GM21423 (cell line): Measurements from ENCODE around the gene ARL2BP.

Experiments
- ATAC-seq: cut with Tn5 transposase; IDR thresholded peaks from one replicate; pipeline ENCODE4 v1.9.1; 2021; ENCODE audit warnings: mild to moderate bottlenecking, moderate library complexity; ENCODE audit not compliant: unreplicated experiment

The ARL2BP gene

DNA sequence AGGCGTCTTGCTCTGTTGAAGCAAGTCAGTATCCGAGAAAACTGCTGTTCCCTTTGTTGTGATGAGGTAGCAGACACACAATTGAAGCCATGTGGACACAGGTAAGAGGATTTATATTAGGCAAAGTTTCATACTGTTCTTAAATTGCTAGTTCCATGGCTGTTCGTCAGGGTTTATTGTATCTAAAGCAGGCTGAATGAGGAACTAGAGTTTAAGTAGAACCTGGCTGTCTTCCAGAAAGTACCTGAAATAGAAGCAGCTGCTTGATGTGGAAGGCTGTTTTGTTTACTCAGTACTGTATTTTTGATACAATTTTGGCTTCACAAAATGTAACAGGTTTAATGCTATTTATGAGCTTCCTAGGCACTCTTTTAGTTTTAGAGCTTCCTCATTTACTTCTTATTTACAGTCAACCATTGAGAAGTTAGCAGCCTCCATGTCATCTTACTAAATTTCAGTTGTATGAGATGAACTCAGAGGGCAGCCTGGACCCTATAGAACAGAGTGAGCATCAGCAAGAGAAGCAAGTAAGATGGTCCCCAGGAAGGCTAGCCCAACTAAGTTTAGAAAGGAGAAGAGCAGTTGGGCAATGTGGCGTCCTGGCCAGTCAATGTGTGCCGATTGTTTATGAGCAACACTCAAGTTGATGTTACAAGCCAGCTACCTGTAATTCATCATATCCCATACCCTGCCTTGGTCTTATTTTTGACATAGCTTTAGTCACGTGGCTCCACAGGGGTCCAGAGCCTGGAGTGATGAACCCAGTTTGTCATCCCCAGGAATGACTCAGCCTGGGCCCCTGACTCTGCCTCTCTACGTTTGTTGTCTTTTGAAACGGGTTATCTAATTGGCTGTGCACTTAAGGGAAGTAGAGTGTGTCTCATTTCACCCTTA, 9.7 kb upstream of the ARL2BP start:
- ATAC-seq = no peak

DNA sequence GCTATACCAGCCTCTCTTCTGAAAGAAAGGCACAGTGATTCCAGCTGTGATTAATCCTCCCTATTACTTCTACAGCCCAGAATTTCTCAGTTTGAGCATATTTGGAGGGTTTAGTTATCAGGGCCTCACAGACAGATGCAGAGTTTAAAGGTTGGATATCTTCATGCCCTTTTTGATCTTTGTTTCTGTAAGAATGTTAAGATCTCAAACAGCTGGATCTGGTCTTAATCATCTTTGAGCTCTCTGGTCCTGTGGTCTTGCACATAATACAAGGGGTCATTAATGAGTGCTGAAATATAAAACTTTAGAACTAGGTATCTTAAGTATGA, 9.1 kb upstream of the ARL2BP start:
- no peak for ATAC-seq

DNA sequence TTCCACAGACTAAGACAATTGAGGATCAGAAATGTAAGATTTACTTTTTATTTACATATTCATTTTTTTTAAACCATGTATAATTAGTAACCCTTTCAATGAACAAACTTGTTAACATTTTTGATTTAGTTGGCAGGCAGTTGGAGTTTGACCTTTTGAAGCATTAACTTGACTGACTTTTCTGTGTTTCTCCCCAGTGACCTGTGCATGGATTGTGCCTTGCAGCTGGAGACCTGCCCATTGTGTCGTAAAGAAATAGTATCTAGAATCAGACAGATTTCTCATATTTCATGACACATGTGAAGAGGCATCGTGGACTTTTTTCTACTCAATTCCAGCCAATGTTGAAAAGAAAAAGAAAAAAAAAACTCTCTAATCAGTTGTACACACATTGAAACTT, 6.4 kb upstream of the ARL2BP start:
- no peak for ATAC-seq

DNA sequence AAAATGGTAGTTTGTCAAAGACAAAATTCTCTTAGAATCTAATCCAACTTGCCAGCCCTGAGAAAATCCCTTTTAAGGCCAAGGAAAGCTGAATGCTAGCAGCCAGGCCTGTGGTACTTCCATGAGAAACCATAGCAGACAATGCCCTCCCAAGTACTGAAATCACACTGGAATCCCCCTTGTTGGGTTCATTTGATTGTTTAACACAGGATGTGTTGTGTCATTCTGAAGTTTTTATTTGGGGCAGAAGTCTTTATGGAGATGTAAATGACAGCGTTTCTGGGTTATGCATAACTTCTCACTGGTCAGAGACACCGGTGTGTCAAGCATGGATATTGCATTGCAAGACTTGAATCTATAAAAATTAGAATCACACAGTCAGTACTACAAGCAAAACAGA, 6.0 kb upstream of the ARL2BP start:
- no peak for ATAC-seq

DNA sequence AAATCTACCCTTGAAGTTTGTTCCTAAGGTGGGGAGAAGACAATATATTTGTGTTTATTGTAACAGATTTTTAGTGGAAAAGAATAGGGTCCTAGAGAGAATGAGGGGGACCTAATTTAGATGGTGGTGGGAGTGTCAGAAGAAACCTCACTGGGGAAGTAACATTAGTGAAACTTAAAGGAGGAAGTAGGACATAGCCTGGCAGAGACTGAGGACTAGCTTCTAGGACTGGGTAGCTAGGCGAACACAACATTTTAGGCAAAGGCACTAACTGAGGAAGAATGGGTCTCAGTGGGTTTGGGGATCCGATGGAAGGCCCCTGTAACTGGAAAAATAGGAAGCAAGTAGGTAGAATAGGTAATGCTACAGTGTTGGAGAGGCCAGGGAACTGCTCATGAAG, 4.2 kb upstream of the ARL2BP start:
- ATAC-seq = no peak

DNA sequence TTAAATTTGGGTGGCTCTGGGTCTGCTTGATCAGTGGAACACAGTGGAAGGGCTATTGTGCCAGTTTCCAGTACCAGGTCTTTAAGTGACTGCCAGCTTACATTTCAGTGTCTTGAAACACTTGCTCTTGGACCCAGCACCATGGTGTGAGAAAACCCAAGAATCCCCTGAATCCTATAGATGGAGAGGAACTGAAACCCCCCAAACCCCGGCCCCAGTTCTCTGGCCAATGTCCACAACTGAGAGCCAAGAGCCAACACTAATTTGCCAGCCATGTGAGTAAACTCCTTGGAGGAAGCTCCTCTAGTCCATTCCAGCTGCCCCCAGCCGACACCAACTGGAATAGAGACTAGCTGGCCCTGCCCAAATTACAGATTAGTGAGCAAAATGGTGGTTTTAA, 2.4 kb upstream of the ARL2BP start:
- ATAC-seq = no peak

DNA sequence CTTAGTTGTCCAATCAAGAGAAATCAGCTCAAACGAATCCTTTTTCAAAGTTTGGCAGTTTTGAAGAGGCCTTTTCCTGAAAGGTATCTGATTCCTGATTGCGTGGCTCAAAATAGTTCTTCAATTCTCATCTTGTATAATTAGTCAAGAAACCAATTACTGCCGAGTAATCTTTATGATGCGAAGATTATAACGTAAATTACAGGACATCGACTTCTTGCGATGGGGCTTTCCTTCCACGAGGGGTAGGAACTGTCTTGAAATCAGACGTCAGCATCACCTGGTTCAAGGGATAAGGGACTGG, 644 bp upstream of the ARL2BP start:
- no peak for ATAC-seq

DNA sequence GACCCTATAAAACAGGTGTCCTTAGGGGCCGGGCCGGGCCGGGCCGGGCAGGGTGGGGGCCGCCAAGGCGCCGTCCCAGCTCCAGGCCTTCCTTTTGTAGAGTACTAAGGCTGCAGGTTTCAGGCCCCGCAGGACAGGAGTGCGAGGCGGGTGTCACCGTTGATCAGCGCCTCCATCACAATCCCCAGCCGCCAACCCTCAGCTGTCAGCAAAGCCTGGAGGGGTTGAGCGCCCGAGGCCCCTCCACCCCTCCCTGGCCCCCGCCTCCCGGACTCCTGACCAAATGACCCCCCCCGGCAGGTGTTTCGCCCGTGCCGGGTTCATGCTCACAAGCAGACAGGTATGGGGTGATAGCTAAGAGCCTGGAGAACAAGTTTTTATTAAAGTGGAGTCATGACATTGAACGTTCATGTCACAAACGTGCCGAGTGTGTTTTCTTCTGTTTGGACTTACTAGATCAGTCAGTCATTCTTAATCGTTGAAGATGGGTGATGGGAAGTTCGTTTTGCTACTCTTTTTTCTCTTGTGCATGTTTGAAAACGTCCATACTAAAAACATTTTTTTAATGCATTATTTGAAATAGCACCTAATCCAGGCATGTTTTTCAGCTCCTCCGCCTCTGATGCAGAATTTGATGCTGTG, 534 bp downstream of the ARL2BP start:
- ATAC-seq = peak; percentile 23

DNA sequence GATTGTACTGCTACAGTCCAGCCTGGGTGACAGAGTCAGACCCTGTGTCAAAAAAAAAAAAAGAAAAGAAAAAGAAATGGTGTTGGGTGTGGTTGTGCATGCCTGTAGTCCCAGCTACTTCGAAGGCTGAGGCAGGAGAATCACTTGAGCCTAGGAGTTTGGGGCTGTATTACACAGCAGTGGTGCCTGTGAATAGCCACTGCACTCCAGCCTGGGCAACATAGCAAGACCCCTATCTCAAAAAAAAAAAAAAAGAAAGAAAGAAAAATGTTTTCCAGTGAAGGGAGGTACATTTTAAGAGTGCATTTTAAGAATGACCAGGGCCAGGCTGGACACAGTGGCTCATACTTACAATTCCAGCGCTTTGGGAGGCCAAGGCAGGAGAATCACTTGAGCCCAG, 6.3 kb downstream of the ARL2BP start:
- no peak for ATAC-seq

DNA sequence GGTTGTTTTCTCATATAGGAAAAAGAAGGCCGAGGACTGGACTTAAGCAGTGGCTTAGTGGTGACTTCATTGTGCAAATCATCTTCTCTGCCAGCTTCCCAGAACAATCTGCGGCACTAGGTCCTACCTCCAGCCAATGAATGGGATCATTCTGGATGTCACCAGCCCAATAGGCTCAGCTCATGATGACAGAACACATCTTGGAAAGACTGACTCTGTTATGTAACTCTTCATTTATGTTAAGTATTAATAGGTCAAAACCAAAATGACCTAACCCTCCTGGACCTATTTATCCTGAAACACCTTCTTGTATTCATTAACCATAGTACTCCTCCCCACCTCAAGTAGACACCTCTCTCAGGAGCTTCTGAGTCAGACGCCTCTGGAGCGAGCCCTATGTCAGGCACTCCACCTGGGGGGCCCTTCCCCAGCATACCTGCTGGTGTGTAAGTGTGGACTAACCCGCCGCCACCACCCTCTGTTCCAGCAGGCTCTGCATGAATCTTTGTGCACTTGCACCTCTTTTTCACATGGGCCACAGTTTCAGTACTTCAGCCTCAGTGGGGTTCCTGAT, 7.2 kb downstream of the ARL2BP start:
- ATAC-seq = no peak

DNA sequence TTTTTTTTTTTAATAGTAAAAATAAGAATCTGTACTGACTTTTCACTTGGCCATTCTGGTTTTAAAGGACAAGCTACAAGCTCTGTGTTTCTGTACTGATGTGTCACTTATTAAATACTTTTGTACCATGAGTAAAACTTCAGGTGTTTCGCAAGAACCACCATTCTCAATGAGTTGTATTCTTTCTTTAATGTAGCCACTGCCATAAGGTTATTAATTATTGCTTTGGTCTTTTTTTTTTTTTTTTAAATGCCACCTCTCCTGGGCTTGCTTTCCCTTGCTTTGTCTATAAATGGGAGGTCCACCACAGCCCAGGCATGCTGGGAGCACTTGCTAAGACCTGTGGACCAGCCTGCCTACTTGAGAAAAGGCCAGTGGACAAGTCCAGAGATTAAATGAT, 8.4 kb downstream of the ARL2BP start:
- ATAC-seq = no peak

DNA sequence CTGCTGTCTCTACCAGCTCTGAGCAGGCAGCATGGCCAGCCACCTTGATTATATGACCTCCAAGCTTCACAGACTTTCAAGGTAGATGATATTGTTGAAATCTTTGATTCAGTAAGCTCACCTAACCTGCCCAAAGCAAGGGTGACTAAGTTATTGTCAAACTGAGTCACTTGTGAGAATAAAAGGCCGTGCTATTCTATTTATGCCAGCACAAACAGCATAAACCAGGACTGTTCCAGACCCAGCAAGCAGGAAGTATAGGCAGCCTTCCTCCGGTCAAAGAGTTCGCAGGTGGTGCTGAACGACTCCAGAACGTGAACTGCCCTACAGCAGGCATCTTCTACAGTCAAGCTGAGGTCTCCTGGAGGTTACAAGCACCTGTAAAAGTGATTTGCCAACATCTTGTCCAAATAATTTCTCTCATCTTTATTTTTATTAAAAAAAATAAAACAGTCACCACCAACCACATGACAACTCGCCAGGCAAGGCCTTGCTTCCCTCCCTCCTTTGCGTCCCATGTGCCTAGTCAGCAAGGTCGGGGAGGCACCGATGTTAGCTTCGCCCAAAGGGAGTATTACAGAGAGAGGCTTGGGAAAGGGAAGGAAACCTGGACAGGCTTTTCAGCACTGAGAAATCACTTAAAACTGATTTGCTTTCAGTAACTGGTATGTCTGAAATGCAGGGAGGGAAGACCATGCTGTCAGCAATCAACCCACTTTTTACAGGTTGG, 10.8 kb downstream of the ARL2BP start:
- no peak for ATAC-seq

DNA sequence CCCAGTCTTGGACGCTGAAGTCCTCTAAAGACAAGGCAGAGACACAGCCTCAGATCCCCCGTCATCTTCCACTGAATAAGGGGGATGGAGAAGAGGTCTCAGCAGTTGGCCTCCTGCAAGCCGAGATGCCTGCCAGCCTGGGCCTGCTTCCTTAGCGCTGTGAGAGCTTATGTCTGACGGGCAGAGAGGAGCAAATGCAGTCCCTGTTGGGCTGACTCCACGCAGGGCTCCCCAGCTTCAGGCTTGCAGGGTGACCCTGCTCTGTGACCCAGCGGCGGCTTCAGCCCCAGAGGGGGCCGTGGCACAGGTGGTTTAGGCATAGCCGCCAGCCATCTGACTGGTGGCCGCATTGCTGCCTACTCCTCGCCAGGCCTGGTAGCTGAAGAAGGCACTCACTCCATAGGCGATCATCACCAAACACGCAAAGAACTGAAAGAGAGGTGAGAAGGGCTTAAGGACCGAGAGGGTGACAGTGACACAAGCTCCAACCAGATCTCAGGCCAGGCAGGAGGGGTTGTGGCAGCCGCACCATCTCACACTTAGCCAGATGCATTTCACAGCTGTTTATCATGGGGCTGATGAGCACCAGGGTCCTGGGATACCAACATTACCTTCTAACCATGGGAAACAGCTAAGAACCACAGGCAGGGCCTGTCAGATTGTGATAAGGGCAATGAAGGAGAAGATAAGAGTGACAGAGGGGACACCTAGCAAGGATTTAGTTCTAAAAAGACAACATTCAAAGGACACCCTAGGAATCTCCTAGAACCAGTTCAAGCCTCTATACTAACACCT, 11.7 kb downstream of the ARL2BP start:
- no peak for ATAC-seq

DNA sequence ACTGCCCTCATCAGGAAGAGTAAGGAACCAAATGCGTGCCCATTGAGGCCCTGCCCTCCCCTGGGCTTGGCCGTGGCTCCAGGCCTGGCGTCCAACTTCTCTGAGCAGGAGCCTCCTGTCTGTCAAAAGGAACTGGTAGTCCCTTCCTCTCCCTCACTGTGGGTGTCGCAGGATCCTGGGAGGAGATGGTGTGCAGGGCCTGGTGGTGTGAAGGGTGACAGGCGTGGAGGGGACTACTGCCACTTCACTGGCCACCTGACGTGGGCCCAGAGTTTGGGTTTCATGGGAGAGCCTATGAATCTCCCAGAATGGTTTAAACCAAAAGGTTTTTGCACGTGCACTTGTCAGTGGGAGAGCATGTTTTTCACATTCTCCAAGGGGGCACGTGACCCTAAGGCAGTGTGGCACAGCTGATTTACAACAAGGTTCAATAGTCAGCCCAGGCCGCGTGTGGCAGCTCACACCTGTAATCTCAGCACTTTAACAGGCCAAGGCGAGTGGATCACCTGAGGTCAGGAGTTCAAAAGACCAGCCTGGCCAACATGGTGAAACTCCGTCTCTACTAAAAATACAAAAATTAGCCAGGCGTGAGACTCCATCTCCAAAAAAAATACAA, 12.5 kb downstream of the ARL2BP start:
- no peak for ATAC-seq

DNA sequence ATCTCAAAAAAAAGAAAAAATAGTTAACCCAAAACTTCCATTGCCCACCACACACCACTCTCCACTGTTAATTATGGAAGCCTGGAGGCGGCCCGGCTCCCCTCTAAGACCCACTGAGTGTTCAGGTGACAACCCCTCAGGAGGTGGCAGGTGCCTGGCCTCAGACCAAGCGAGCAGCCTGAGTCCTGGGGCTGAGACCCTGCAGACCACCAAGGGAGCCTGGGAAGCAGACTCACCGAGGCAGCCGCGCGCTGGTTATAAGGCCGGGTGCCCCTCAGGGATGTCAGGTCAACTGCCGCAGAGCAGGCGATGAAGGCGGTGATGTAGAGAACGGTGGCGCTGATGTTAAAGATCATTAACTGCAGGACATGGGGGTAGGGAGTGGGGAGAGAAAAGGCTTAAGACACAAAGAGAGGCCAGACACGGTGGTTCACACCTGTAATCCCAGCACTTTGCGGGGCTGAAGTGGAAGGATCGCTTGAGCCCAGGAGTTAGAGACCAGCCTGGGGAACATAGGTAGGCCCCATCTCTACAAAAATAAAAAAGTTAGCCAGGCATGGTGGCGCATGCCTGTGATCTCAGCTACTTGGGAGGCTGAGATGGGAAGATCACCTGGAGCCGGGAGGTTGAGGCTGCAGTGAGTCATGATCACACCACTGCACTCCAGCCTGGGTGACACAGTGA, 13.3 kb downstream of the ARL2BP start:
- ATAC-seq = no peak

DNA sequence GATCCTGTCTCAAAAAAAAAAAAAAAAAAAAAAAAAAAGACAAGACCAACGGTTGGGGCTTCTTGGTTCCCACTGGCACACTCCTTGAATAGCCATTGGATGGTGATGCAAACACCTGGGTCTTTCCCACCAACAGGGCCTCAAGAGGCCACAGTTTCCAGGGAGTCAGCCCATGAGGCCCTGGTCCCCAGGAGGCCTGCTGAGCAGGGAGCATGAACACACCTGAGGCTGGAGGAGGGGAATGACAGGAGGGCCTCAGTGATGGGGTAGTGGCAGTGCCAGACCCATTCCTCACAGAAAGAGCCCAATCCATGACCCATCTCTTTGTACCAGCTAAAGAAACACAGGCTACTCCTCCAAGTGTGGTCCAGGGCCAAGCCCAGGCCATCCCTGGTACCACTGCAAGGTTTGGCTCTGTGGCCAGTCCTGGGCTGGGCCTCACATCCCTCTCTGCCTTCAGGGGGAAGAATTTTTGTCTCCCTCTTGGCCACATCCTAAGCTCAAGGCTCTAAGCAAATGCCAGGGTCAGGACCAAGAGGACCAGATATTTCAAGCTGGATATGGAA, 13.9 kb downstream of the ARL2BP start:
- ATAC-seq = no peak

DNA sequence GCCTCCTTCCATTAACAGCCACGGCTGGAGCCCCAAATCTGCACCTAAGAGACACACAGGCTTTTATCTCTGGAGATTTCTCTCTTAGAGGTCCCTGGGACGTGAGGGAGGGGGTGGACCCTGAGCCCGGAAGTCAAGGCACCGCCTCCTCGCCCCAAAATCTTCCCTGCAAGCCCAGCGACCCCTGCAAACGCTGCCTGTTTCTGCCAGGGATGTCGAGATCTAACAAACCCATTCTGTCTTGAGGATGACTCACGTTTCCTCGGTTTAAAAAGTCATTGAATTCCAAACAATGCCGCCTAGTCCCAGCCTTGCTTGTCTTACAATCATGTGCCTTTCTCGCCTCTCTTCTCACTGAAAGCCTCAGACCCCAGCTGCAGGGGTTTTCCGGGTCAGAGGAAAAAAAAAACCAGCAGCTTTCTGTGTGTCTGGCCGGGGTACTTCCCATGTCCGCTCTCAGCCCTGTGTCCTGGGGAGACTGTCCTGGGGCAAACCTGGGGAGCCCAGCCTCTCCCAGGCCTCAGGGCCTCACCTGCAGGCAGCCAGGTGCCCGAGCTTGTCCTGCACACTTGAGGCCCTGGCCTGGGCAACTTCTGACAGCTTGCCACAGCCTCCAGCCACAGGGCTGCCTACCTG, 15.4 kb downstream of the ARL2BP start:
- ATAC-seq = no peak

DNA sequence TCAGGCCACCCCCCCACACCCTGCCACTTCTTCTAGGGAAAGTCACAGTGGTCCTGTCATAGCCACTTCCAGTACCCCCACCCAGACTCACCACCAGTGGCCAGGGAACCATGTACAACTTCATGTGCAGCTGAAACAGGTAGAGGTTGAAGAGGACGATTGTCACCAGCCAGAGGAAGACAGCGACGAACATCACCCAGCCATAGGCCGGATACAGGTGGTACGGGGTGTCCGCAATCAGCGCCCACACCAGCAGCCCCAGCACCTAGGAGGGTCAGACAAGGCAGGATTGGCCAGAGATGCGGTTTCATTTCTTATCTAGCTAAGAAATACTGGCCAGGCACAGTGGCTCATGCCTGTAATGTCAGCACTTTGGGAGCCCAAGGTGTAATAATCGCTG, 16.7 kb downstream of the ARL2BP start:
- no peak for ATAC-seq

DNA sequence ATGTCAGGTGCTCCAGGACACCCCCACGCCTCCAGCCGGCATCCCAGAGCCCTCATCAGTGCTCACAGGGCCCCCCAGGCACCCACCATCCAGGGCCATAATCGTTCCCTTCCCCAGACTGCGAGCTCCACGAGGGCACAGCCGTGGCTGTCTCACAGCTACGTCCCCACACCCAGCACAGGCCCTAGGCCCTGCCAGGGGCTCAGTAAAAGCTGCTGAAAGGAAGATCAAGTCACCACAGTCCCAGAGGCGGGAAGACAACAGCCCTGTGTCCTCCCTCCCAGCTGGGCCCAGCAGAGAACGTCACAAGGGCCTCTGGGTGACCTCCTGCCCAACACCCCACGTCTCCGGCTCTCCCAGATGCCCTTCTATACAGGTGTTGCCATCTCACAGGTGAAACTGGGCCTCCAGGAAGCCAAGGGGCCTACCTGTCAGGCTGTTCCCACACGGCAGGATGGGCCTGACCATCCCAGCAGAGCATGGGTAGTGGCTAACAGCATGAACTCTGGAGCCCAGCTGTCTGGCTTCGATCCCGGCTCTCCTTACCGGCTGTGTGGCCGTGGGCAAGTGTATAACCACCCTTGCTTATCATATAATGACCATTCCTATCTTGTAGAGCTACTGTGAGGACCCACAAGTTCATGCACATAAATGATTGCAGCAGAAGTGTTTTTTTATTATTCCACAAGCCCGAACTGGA, 17.9 kb downstream of the ARL2BP start:
- ATAC-seq = no peak
